ENCODE data around the gene TFEB.

The TFEB gene

DNA sequence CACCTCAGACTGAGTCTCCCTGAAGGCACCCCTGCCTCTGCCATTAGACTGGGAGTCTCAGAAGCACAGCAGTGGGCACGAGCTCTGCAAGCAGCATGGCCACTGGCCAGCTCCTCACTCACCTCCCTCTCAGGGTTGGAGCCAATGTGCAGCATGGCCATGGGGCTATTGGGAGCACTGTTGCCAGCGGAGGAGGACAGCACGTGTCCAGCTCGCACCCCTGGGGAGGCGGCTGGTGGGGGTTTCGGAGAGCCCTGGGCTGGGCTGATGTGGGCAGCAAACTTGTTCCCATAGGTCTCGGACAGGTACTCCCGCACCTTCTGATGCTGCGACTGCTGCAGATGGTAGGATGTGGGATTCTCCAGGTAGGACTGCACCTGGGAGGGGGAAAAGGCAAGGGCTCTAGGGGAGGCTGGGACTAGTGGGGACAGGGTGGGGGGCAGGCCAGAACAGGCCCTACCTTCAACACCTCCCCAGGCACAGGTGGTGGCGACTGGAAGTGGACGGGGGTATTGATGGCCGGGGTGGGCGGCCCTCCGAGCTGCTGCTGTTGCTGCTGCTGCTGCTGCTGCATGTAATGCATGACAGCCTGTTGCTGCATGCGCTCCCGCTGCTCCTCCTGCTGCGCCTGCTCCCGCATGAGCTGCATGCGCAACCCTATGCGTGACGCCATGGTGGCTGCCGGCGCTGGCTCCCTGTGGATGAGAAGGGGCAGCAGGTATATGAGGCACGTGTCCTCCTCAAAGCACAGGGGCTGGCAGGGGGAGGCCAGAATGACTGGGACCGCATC, 44.7 kb downstream of the TFEB start:
- DNase-seq, result no peak
- no peak overlapping the region for H3K27ac ChIP-seq (ENCODE audit: low read depth, low read length)
- no peak overlapping the region for H2BK120ac ChIP-seq (ENCODE audit: insufficient read depth, low read length, poor library complexity)
- no peak overlapping the region for H3K14ac ChIP-seq (ENCODE audit: low read length)
- H3K79me1 ChIP-seq (ENCODE audit: low read length), result peaks cover 2% of the 10 kb centered on the region
- no peak overlapping the region for H3K4me2 ChIP-seq (ENCODE audit: low read length)
- H3K9ac ChIP-seq (ENCODE audit: low read length), result no peak overlapping the region
- H4K8ac ChIP-seq (ENCODE audit: low read depth, low read length), result no peak overlapping the region
- H2AFZ ChIP-seq (ENCODE audit: insufficient read depth, low read length, poor library complexity), result no peak overlapping the region
- no peak overlapping the region for H4K91ac ChIP-seq (ENCODE audit: low read depth, low read length)
- H3K18ac ChIP-seq (ENCODE audit: low read length), result no peak overlapping the region
- H2BK5ac ChIP-seq (ENCODE audit: low read depth, low read length, poor library complexity), result no peak overlapping the region
- H3K4ac ChIP-seq (ENCODE audit: low read depth, low read length), result no peak overlapping the region
- H3K4me1 ChIP-seq (ENCODE audit: control insufficient read depth in 1 of 2, insufficient read depth in 2 of 2, low read length in 2 of 2), result peaks cover 6 to 13% of the 10 kb centered on the region in 2 experiments
- peaks cover 20 to 21% of the 10 kb centered on the region in 2 experiments for H3K36me3 ChIP-seq (ENCODE audit: control insufficient read depth in 1 of 2, insufficient read depth in 2 of 2, low read length in 2 of 2)
- H3K9me3 ChIP-seq (ENCODE audit: insufficient read depth, low read depth, low read length), result peaks cover 2% of the 10 kb centered on the region
- no peaks in the 10 kb centered on the region for H3K27me3 ChIP-seq (ENCODE audit: insufficient read depth, low read length)
- peaks cover 2% of the 10 kb centered on the region for H3K79me2 ChIP-seq (ENCODE audit: control insufficient read depth, insufficient read depth, low read length, poor library complexity)
- WGBS (ENCODE audit: extremely low coverage, insufficient coverage, insufficient read length), result no CpG with 5 or more reads among the region's 25 CpGs
- H2AK5ac ChIP-seq (ENCODE audit: low read length), result no peak overlapping the region
- H4K12ac ChIP-seq (ENCODE audit: low read depth, low read length), result no peak overlapping the region
- no peak overlapping the region for H2BK12ac ChIP-seq (ENCODE audit: low read length)
- H3K23ac ChIP-seq (ENCODE audit: low read length), result no peak overlapping the region
- no peak overlapping the region for H3K4me3 ChIP-seq (ENCODE audit: low read depth, low read length)

- no peak overlapping the region for H3K23ac ChIP-seq (ENCODE audit: low read length)
- no peak overlapping the region for H4K12ac ChIP-seq (ENCODE audit: low read depth, low read length)
- H2AFZ ChIP-seq (ENCODE audit: insufficient read depth, low read length, poor library complexity), result no peak overlapping the region
- H3K27ac ChIP-seq (ENCODE audit: low read depth, low read length), result no peak overlapping the region
- H2BK12ac ChIP-seq (ENCODE audit: low read length), result no peak overlapping the region
- no peak overlapping the region for H3K9ac ChIP-seq (ENCODE audit: low read length)
- DNase-seq, result no peak
- H3K36me3 ChIP-seq (ENCODE audit: control insufficient read depth in 1 of 2, insufficient read depth in 2 of 2, low read length in 2 of 2), result peaks cover 24 to 26% of the 10 kb centered on the region in 2 experiments
- H2BK5ac ChIP-seq (ENCODE audit: low read depth, low read length, poor library complexity), result no peak overlapping the region
- H3K4ac ChIP-seq (ENCODE audit: low read depth, low read length), result no peak overlapping the region
- H3K79me1 ChIP-seq (ENCODE audit: low read length), result peaks cover 2% of the 10 kb centered on the region
- H4K8ac ChIP-seq (ENCODE audit: low read depth, low read length), result no peak overlapping the region
- H3K79me2 ChIP-seq (ENCODE audit: control insufficient read depth, insufficient read depth, low read length, poor library complexity), result peaks cover 2% of the 10 kb centered on the region
- no peak overlapping the region for H3K4me2 ChIP-seq (ENCODE audit: low read length)
- no peak overlapping the region for H3K4me3 ChIP-seq (ENCODE audit: low read depth, low read length)
- H3K4me1 ChIP-seq (ENCODE audit: control insufficient read depth in 1 of 2, insufficient read depth in 2 of 2, low read length in 2 of 2), result peaks cover 6 to 13% of the 10 kb centered on the region in 2 experiments
- H3K14ac ChIP-seq (ENCODE audit: low read length), result no peak overlapping the region
- H3K18ac ChIP-seq (ENCODE audit: low read length), result no peak overlapping the region
- peaks cover 2% of the 10 kb centered on the region for H3K9me3 ChIP-seq (ENCODE audit: insufficient read depth, low read depth, low read length)
- H4K91ac ChIP-seq (ENCODE audit: low read depth, low read length), result no peak overlapping the region
- no peaks in the 10 kb centered on the region for H3K27me3 ChIP-seq (ENCODE audit: insufficient read depth, low read length)
- no peak overlapping the region for H2BK120ac ChIP-seq (ENCODE audit: insufficient read depth, low read length, poor library complexity)
- no peak overlapping the region for H2AK5ac ChIP-seq (ENCODE audit: low read length)
- no CpG with 5 or more reads among the region's 9 CpGs for WGBS (ENCODE audit: extremely low coverage, insufficient coverage, insufficient read length)
Measured at GRCh38 chr6:41689171-41690008, 46.0 kb downstream of the TFEB start.

DNA sequence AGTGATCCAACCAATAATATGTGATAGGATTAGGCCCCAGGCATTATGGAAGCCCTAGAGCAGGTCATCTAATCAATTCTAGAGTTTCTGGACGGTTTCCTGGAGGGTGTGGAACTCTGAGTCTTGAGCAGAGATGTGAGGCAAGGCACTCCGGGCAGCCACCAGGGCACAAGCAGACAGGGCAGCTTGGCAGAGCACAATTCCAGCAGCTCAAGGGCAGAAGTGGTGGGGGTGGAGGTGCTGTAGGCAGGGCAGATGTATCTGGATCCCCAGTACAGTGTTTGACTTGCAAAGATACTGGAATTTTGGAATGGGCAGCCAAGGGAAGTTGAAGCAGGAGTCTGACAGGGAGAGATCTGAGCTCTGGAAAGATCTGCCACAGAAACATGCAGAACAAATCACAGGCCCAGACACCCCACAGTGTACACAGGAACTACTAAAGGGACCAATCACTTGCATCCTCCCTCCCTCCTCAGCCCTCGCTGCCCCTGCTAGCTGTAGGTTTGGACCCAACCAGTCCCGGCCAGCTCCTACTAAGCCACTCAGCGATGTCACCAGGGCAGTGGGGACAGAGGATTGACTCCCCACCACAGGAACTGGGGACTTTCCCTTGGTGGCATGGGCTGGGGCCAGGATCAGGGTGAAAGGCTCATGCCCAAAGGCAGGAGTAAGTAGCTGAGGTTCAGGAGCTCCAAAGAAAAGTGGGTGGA, 47.0 kb downstream of the TFEB start:
- peaks cover 5% of the 10 kb centered on the region for H3K79me1 ChIP-seq (ENCODE audit: low read length)
- H2AFZ ChIP-seq (ENCODE audit: insufficient read depth, low read length, poor library complexity), result no peak overlapping the region
- DNase-seq, result no peak
- H4K12ac ChIP-seq (ENCODE audit: low read depth, low read length), result no peak overlapping the region
- no peak overlapping the region for H2BK12ac ChIP-seq (ENCODE audit: low read length)
- H3K18ac ChIP-seq (ENCODE audit: low read length), result no peak overlapping the region
- WGBS (ENCODE audit: extremely low coverage, insufficient coverage, insufficient read length), result no CpG with 5 or more reads among the region's 5 CpGs
- no peak overlapping the region for H3K14ac ChIP-seq (ENCODE audit: low read length)
- peaks cover 2% of the 10 kb centered on the region for H3K9me3 ChIP-seq (ENCODE audit: insufficient read depth, low read depth, low read length)
- H4K8ac ChIP-seq (ENCODE audit: low read depth, low read length), result no peak overlapping the region
- H3K4me2 ChIP-seq (ENCODE audit: low read length), result no peak overlapping the region
- H3K23ac ChIP-seq (ENCODE audit: low read length), result no peak overlapping the region
- H3K79me2 ChIP-seq (ENCODE audit: control insufficient read depth, insufficient read depth, low read length, poor library complexity), result no peaks in the 10 kb centered on the region
- no peak overlapping the region for H4K91ac ChIP-seq (ENCODE audit: low read depth, low read length)
- H2BK5ac ChIP-seq (ENCODE audit: low read depth, low read length, poor library complexity), result no peak overlapping the region
- H3K4ac ChIP-seq (ENCODE audit: low read depth, low read length), result no peak overlapping the region
- H2AK5ac ChIP-seq (ENCODE audit: low read length), result no peak overlapping the region
- H3K27ac ChIP-seq (ENCODE audit: low read depth, low read length), result no peak overlapping the region
- no peak overlapping the region for H2BK120ac ChIP-seq (ENCODE audit: insufficient read depth, low read length, poor library complexity)
- H3K4me3 ChIP-seq (ENCODE audit: low read depth, low read length), result no peak overlapping the region
- H3K4me1 ChIP-seq (ENCODE audit: control insufficient read depth in 1 of 2, insufficient read depth in 2 of 2, low read length in 2 of 2), result peaks cover 6 to 13% of the 10 kb centered on the region in 2 experiments
- no peak overlapping the region for H3K9ac ChIP-seq (ENCODE audit: low read length)
- H3K27me3 ChIP-seq (ENCODE audit: insufficient read depth, low read length), result no peaks in the 10 kb centered on the region
- H3K36me3 ChIP-seq (ENCODE audit: control insufficient read depth in 1 of 2, insufficient read depth in 2 of 2, low read length in 2 of 2), result peaks cover 24 to 26% of the 10 kb centered on the region in 2 experiments

GRCh38 chr6:41687501-41688175, 47.8 kb downstream of the TFEB start:
- no peak overlapping the region for H3K14ac ChIP-seq (ENCODE audit: low read length)
- H2BK120ac ChIP-seq (ENCODE audit: insufficient read depth, low read length, poor library complexity), result no peak overlapping the region
- peaks cover 2% of the 10 kb centered on the region for H3K9me3 ChIP-seq (ENCODE audit: insufficient read depth, low read depth, low read length)
- H3K9ac ChIP-seq (ENCODE audit: low read length), result no peak overlapping the region
- WGBS (ENCODE audit: extremely low coverage, insufficient coverage, insufficient read length), result no CpG with 5 or more reads among the region's 9 CpGs
- DNase-seq, result no peak
- no peak overlapping the region for H3K27ac ChIP-seq (ENCODE audit: low read depth, low read length)
- peaks cover 6 to 14% of the 10 kb centered on the region in 2 experiments for H3K4me1 ChIP-seq (ENCODE audit: control insufficient read depth in 1 of 2, insufficient read depth in 2 of 2, low read length in 2 of 2)
- no peak overlapping the region for H3K4me3 ChIP-seq (ENCODE audit: low read depth, low read length)
- no peak overlapping the region for H3K4ac ChIP-seq (ENCODE audit: low read depth, low read length)
- H3K79me2 ChIP-seq (ENCODE audit: control insufficient read depth, insufficient read depth, low read length, poor library complexity), result no peaks in the 10 kb centered on the region
- no peak overlapping the region for H3K23ac ChIP-seq (ENCODE audit: low read length)
- no peak overlapping the region for H3K4me2 ChIP-seq (ENCODE audit: low read length)
- H2BK5ac ChIP-seq (ENCODE audit: low read depth, low read length, poor library complexity), result no peak overlapping the region
- H2AK5ac ChIP-seq (ENCODE audit: low read length), result no peak overlapping the region
- no peaks in the 10 kb centered on the region for H3K27me3 ChIP-seq (ENCODE audit: insufficient read depth, low read length)
- H2BK12ac ChIP-seq (ENCODE audit: low read length), result no peak overlapping the region
- no peak overlapping the region for H4K91ac ChIP-seq (ENCODE audit: low read depth, low read length)
- H4K8ac ChIP-seq (ENCODE audit: low read depth, low read length), result no peak overlapping the region
- peaks cover 24 to 26% of the 10 kb centered on the region in 2 experiments for H3K36me3 ChIP-seq (ENCODE audit: control insufficient read depth in 1 of 2, insufficient read depth in 2 of 2, low read length in 2 of 2)
- no peak overlapping the region for H4K12ac ChIP-seq (ENCODE audit: low read depth, low read length)
- H2AFZ ChIP-seq (ENCODE audit: insufficient read depth, low read length, poor library complexity), result no peak overlapping the region
- H3K18ac ChIP-seq (ENCODE audit: low read length), result no peak overlapping the region
- peaks cover 9% of the 10 kb centered on the region for H3K79me1 ChIP-seq (ENCODE audit: low read length)
